GM12891 (cell line): ENCODE results near the gene PTDSS2.

Experiments
- POLR2A ChIP-seq: IDR thresholded peaks from 2 replicates; pipeline ENCODE4 v1.6.1; 2011; ENCODE audit warnings: low read depth, low read length, control low read depth
- POLR2AphosphoS5 ChIP-seq: IDR thresholded peaks from 2 replicates; pipeline ENCODE4 v1.6.1; 2011; ENCODE audit warnings: low read depth, low read length, control low read depth
- POU2F2 ChIP-seq: IDR thresholded peaks from 2 replicates; pipeline ENCODE4 v1.6.1; 2011; ENCODE audit warnings: low read depth, mild to moderate bottlenecking, control low read depth, low read length, moderate library complexity
- TAF1 ChIP-seq: IDR thresholded peaks from 2 replicates; pipeline ENCODE4 v1.6.1; 2011; ENCODE audit warnings: low read depth, low read length, control low read depth

DNA sequence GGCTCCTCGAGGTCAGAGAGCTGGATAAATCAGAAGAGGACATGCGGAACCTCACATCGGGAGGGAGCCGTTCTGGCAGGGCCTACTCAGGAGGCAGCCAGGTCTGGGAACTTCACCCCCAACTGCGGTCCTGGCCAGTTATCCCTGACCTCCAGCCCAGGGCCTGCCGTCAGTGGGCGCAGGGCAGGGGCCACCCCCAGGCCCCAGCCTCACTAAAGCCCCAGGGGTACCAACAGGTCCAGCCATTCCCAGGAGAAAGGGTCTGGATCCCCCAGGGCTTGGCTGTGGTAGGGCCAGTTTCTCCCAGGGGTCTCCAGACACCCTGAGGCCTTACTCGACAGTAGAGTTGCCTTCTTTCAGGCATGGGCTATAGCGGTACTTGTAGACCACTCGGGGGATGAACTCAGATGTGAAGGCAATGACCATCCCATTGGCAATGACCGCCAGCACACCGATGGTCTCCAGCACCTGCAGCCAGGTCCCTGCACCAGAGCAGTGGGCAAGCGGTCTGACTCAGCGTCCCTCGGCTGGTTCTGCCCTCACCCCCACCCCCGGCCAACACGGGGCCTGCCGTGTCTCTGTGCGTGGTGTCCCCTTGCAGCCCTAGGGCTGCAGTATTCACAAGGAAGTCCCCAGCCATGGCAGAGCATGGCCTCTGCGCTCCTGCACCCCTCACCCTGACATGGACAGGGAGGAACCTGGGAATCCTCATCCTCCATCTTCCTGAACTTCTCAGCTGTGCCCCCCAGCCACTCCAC lies 30.7 kb upstream of the PTDSS2 start:
- no peak for TF ChIP-seq TAF1
- no peak for TF ChIP-seq POLR2AphosphoS5
- TF ChIP-seq POLR2A: no peak
- TF ChIP-seq POU2F2: no peak
